Measurements from ENCODE around the gene HBS1L.

GRCh38 chr6:135060076-135060475 is 5.5 kb upstream of the HBS1L start:
- no peak for TF ChIP-seq ZBTB33 (IDR thresholded peaks at IDR 0.05; ENCODE audit: borderline replicate concordance, low read depth)
- TF ChIP-seq CTCF (IDR thresholded peaks at IDR 0.05) = no peak
- TF ChIP-seq EP300 (IDR thresholded peaks at IDR 0.05; ENCODE audit: borderline replicate concordance in 1 of 2, low read depth in 1 of 2, low read length in 1 of 2) = no peak
- TF ChIP-seq EZH2phosphoT487 (IDR thresholded peaks at IDR 0.05; ENCODE audit: borderline replicate concordance, low read depth) = no peak
- no peak for TF ChIP-seq POLR2AphosphoS5 (IDR thresholded peaks at IDR 0.05; ENCODE audit: low read depth, low read length)
- TF ChIP-seq USF1 (IDR thresholded peaks at IDR 0.05; ENCODE audit: borderline replicate concordance, low read depth) = no peak
- no peak for TF ChIP-seq JUND (IDR thresholded peaks at IDR 0.05)
- TF ChIP-seq USF2 (IDR thresholded peaks at IDR 0.05; ENCODE audit: borderline replicate concordance, low read depth, low read length) = no peak
- TF ChIP-seq RFX5 (IDR thresholded peaks at IDR 0.05; ENCODE audit: low read length) = no peak
- TF ChIP-seq RAD21 (IDR thresholded peaks at IDR 0.05; ENCODE audit: low read length) = no peak
- TF ChIP-seq NRF1 (IDR thresholded peaks at IDR 0.05; ENCODE audit: low read depth, low read length) = no peak
- no peak for TF ChIP-seq IRF3 (IDR thresholded peaks at IDR 0.05; ENCODE audit: low read depth, low read length)
- no peak for TF ChIP-seq FOXM1 (IDR thresholded peaks at IDR 0.05; ENCODE audit: low read depth)
